CD14-positive monocyte (primary cell): Measurements from ENCODE around the gene UGT1A9. TPM values are rescaled to one million over a fixed set of nuclear protein-coding genes. Genes with fewer than 3 reads are reported as not detected.

Experiments
- DNase-seq, 3 donors: peaks; one replicate each; pipeline ENCODE4 v3.0.0-alpha.2; 2011 to 2022
- H2AFZ ChIP-seq: 2 replicates; pipeline ENCODE4 v1.6.0; 2012; ENCODE audit warnings: mild to moderate bottlenecking, low read depth, low read length, inconsistent platforms; ENCODE audit not compliant: insufficient read depth, poor library complexity, severe bottlenecking
- H3K27ac ChIP-seq, 2 donors: 1 replicate in 1 of 2; 2 replicates in 1 of 2; pipeline ENCODE4 v1.5.1; 2012 to 2013; ENCODE audit warnings: low read length in 2 of 2, control low read depth in 1 of 2, inconsistent platforms in 1 of 2, low read depth in 1 of 2, mild to moderate bottlenecking in 1 of 2
- H3K27me3 ChIP-seq, 2 donors: one replicate each; pipeline versions ENCODE4 v1.6.0 to v1.6.1; 2011 to 2013; ENCODE audit warnings: low read length in 2 of 2; ENCODE audit not compliant: control insufficient read depth in 2 of 2, insufficient read depth in 2 of 2
- H3K36me3 ChIP-seq, 2 donors: replicated peaks in 1 of 2; 1 replicate in 1 of 2; 2 replicates in 1 of 2; pipeline versions ENCODE4 v1.5.1 to v1.6.1; 2012 to 2013; ENCODE audit warnings: low read length in 2 of 2, control low read depth in 1 of 2, inconsistent platforms in 1 of 2, mild to moderate bottlenecking in 1 of 2; ENCODE audit not compliant: insufficient read depth in 2 of 2, control insufficient read depth in 1 of 2
- H3K4me1 ChIP-seq, 2 donors: 1 replicate in 1 of 2; 2 replicates in 1 of 2; pipeline versions ENCODE4 v1.5.1 to v1.6.1; 2012 to 2013; ENCODE audit warnings: low read length in 2 of 2, control low read depth in 1 of 2, inconsistent platforms in 1 of 2, mild to moderate bottlenecking in 1 of 2, moderate library complexity in 1 of 2; ENCODE audit not compliant: insufficient read depth in 2 of 2, control insufficient read depth in 1 of 2
- H3K4me2 ChIP-seq: replicated peaks from 2 replicates; pipeline ENCODE3; 2012; ENCODE audit warnings: low read length, moderate library complexity, mild to moderate bottlenecking; ENCODE audit not compliant: poor library complexity, severe bottlenecking; ENCODE audit errors: extremely low read depth
- H3K4me3 ChIP-seq, 3 experiments: fragments of 200-600 bp in 1 of 3; sonication (generic) in 1 of 3; replicated peaks in 1 of 3; 1 replicate in 2 of 3; 2 replicates in 1 of 3; pipeline ENCODE4 v1.5.1; 2011 to 2013; ENCODE audit warnings: low read length in 3 of 3, mild to moderate bottlenecking in 3 of 3, control low read depth in 2 of 3, low read depth in 2 of 3, inconsistent platforms in 1 of 3, moderate library complexity in 1 of 3
- H3K79me2 ChIP-seq: 2 replicates; pipeline ENCODE4 v1.6.0; 2012; ENCODE audit warnings: mild to moderate bottlenecking, control low read depth, inconsistent platforms, low read length, moderate library complexity; ENCODE audit not compliant: insufficient read depth
- H3K9ac ChIP-seq: 2 replicates; pipeline ENCODE4 v1.6.0; 2017; ENCODE audit warnings: low read length, mild to moderate bottlenecking; ENCODE audit not compliant: insufficient read depth, poor library complexity, severe bottlenecking
- H3K9me3 ChIP-seq, 2 donors: replicated peaks in 1 of 2; 1 replicate in 1 of 2; 2 replicates in 1 of 2; pipeline versions ENCODE4 v1.5.1 to v1.6.1; 2012 to 2013; ENCODE audit warnings: low read length in 2 of 2, control low read depth in 1 of 2; ENCODE audit not compliant: control insufficient read depth in 1 of 2, insufficient read depth in 1 of 2
- H4K20me1 ChIP-seq: 2 replicates; pipeline ENCODE4 v1.6.0; 2012; ENCODE audit warnings: mild to moderate bottlenecking, low read length, control low read depth, moderate library complexity; ENCODE audit not compliant: insufficient read depth
- H3K27ac Mint-ChIP-seq, 7 donors: one replicate each; pipeline ENCODE4 v1.8.0; 2020; ENCODE audit warnings: mild to moderate bottlenecking in 7 of 7, mixed read lengths in 7 of 7, moderate library complexity in 6 of 7, inconsistent platforms in 2 of 7
- H3K27me3 Mint-ChIP-seq, 3 donors: one replicate each; pipeline ENCODE4 v1.8.0; 2021 to 2022; ENCODE audit warnings: low read depth in 3 of 3, mild to moderate bottlenecking in 3 of 3, mixed read lengths in 3 of 3, moderate library complexity in 3 of 3, inconsistent platforms in 1 of 3
- H3K36me3 Mint-ChIP-seq, 2 donors: one replicate each; pipeline ENCODE4 v1.8.0; 2020; ENCODE audit warnings: mixed read lengths in 2 of 2, inconsistent platforms in 1 of 2, mild to moderate bottlenecking in 1 of 2
- H3K4me1 Mint-ChIP-seq: one replicate; pipeline ENCODE4 v1.8.0; 2020; ENCODE audit warnings: mild to moderate bottlenecking, mixed read lengths
- H3K4me3 Mint-ChIP-seq, 2 donors: one replicate each; pipeline ENCODE4 v1.8.0; 2020; ENCODE audit warnings: mild to moderate bottlenecking in 2 of 2, mixed read lengths in 2 of 2, moderate library complexity in 1 of 2
- H3K9me3 Mint-ChIP-seq, 7 donors: one replicate each; pipeline ENCODE4 v1.8.0; 2020 to 2022; ENCODE audit warnings: mixed read lengths in 7 of 7, mild to moderate bottlenecking in 6 of 7, moderate library complexity in 6 of 7, inconsistent platforms in 2 of 7
- WGBS: methylation state at CpG from one replicate; pipeline ENCODE4 v1.1.5; 2013; ENCODE audit warnings: missing lambda C conversion rate; ENCODE audit not compliant: insufficient coverage; 5-methylcytosine and 5-hydroxymethylcytosine counted together
- intact Hi-C, 2 donors: fragments of 100-400 bp; cut with micrococcal nuclease; formaldehyde crosslinking; loops; one replicate each; pipeline versions ENCODE4 v1.15.0 to v1.15.1; 2023
- polyA plus RNA-seq, 3 donors: library from polyadenylated mRNA; depleted of rRNA in 1 of 3; unstranded in 2 of 3; stranded (reverse) in 1 of 3; fragments of 300-500 nt in 2 of 3; fragments of >200 nt in 1 of 3; fragmentation: Illumina TruSeq in 2 of 3; gene quantifications; 1 replicate in 2 of 3; 2 replicates in 1 of 3; pipeline ENCODE4 v1.2.3, GENCODE V29; 2012 to 2021
- TF ChIP-seq, protein P1 (sequence below): fragments of 200-600 bp; IDR thresholded peaks from one replicate; pipeline ENCODE4 v1.8.0; 2022; ENCODE audit warnings: antibody characterized with exemption, mild to moderate bottlenecking

Gene UGT1A9
- polyA plus RNA-seq, 3 donors = not detected

DNA sequence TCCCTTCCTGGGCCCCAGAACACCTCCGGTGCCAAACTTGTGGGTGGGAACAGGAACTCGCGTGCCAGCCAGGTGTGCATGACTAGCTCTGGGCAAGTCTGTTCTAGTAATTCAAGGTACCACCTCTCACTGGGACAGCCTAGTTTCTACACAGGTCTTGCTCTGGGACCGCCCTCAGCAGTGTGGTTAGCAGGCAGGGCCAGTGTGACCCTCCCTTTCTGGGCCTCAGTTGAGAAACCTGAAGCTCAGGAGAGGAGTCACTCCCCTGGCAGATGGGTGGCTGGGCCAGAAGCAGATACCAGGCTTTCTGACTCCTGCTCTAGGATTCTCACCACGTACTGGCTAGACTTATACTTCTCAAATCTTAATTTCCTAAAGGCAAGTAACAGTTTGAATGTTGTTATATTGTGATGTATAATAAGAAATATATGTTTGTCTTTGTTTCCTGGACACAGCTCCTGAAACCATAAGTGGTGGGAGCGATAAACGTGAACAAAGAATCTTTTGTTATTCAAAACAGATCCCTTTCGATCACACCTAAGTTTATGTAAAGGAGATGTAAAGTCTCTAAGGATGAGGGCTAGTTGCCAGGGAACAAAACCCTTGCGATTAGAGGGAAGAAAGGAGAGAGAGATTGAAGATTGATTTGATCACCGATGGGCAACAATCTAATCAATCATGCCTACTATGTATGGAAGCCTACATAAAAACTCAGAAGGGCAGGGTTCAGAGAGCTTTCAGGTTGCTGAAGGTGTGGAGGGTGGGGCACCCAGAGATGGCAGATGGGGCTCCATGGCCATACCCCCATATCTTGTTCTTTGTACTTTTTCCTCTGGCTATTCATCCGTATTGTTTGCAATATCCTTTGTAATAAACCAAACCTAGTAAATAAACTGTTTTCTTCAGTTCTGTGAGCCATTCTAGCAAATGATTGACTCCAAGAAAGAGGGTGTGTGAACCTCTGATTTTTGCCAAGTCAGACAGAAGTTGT, 20.0 kb downstream of the UGT1A9 start:
- H3K27me3 Mint-ChIP-seq = peaks cover 0 to 2% (median 0%) of the 10 kb centered on the region in 3 donors
- Histone ChIP-seq H2AFZ (no peak overlapping the region), H3K9ac (no peak overlapping the region), H3K36me3 (no peaks in the 10 kb centered on the region), H3K4me2 (no peak overlapping the region), H3K4me3 (no peak overlapping the region), H3K27me3 (no peaks in the 10 kb centered on the region), H3K9me3 (no peaks in the 10 kb centered on the region), H3K4me1 (no peaks in the 10 kb centered on the region), H3K79me2 (no peaks in the 10 kb centered on the region), H4K20me1 (no peaks in the 10 kb centered on the region), H3K27ac (no peak overlapping the region)
- 83% methylated on average over 4 of the region's 11 CpGs for WGBS
- H3K9me3 Mint-ChIP-seq = peaks cover 0 to 6% (median 2%) of the 10 kb centered on the region in 7 donors
- no peak for DNase-seq
- no peaks in the 10 kb centered on the region for H3K36me3 Mint-ChIP-seq
- intact Hi-C loops = no loop called here
- H3K27ac Mint-ChIP-seq = no peak overlapping the region
- TF ChIP-seq, protein P1, sequence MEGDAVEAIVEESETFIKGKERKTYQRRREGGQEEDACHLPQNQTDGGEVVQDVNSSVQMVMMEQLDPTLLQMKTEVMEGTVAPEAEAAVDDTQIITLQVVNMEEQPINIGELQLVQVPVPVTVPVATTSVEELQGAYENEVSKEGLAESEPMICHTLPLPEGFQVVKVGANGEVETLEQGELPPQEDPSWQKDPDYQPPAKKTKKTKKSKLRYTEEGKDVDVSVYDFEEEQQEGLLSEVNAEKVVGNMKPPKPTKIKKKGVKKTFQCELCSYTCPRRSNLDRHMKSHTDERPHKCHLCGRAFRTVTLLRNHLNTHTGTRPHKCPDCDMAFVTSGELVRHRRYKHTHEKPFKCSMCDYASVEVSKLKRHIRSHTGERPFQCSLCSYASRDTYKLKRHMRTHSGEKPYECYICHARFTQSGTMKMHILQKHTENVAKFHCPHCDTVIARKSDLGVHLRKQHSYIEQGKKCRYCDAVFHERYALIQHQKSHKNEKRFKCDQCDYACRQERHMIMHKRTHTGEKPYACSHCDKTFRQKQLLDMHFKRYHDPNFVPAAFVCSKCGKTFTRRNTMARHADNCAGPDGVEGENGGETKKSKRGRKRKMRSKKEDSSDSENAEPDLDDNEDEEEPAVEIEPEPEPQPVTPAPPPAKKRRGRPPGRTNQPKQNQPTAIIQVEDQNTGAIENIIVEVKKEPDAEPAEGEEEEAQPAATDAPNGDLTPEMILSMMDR = no peak
- no peaks in the 10 kb centered on the region for H3K4me1 Mint-ChIP-seq
- no peak overlapping the region for H3K4me3 Mint-ChIP-seq

- H3K4me2 ChIP-seq = no peak within 1 kb of the TSS
- Mint-ChIP-seq H3K4me1 (no peaks in the 10 kb centered on the region), H3K4me3 (no peak within 1 kb of the TSS), H3K27ac (no peak within 1 kb of the TSS), H3K36me3 (no peaks in the 10 kb centered on the region), H3K27me3 (peaks cover 0 to 2% (median 2%) of the 10 kb centered on the region in 3 donors), H3K9me3 (peaks cover 0 to 6% (median 1%) of the 10 kb centered on the region in 7 donors)
- 96% methylated on average over 2 of the region's 4 CpGs for WGBS
- intact Hi-C loops = no loop called here
- TF ChIP-seq, protein P1 = no peak
- H3K9ac ChIP-seq = no peak within 1 kb of the TSS
- no peak within 1 kb of the TSS for H2AFZ ChIP-seq
- H3K27me3 ChIP-seq = no peaks in the 10 kb centered on the region
- H3K36me3 ChIP-seq = no peaks in the 10 kb centered on the region
- no peak within 1 kb of the TSS for H3K27ac ChIP-seq
- H4K20me1 ChIP-seq = no peaks in the 10 kb centered on the region
- no peaks in the 10 kb centered on the region for H3K4me1 ChIP-seq
- H3K4me3 ChIP-seq = no peak within 1 kb of the TSS
- no peaks in the 10 kb centered on the region for H3K9me3 ChIP-seq
- no peak for DNase-seq
- H3K79me2 ChIP-seq = no peaks in the 10 kb centered on the region
Observed at GRCh38 chr2:233692648-233693047, 20.9 kb downstream of the UGT1A9 start, which contains the start of gene UGT1A6. TSS of gene UGT1A6 (plus strand) at chr2:233692890. CDS start at chr2:233693005, 115 bp downstream.
